Hepatocyte (in vitro differentiated cells): ENCODE results near the gene EVC2.

Source experiments
- CTCF ChIP-seq: fragments of 200-600 bp; sonication (generic); IDR thresholded peaks from 2 replicates; pipeline ENCODE4 v1.5.1; 2016; ENCODE audit warnings: antibody characterized with exemption, mild to moderate bottlenecking; ENCODE audit not compliant: poor library complexity
- EZH2 ChIP-seq: fragments of 200-600 bp; sonication (generic); IDR thresholded peaks from 2 replicates; pipeline ENCODE4 v1.6.1; 2016; ENCODE audit warnings: antibody characterized with exemption, mild to moderate bottlenecking, borderline replicate concordance
- EZH2phosphoT487 ChIP-seq: fragments of 200-600 bp; sonication (generic); IDR thresholded peaks from one replicate; pipeline ENCODE4 v1.6.1; 2018; ENCODE audit warnings: antibody characterized with exemption, mild to moderate bottlenecking, low read depth, moderate library complexity; ENCODE audit not compliant: unreplicated experiment, severe bottlenecking

- TF ChIP-seq CTCF (no peak), EZH2 (no peak), EZH2phosphoT487 (no peak)
Measured at GRCh38 chr4:5544762-5545161, 163.6 kb downstream of the EVC2 start.
